OCI-LY3 (cell line): ENCODE data around the gene ARMC9.

Experiments
- EZH2phosphoT487 ChIP-seq: fragments of 200-600 bp; shearing (Covaris generic); IDR thresholded peaks from 2 replicates; pipeline ENCODE4 v1.6.1; 2018; ENCODE audit warnings: antibody characterized with exemption, mixed run types, low read depth
- TF ChIP-seq, protein P1 (sequence below): fragments of 200-600, 300-600 bp; sonication (generic); IDR thresholded peaks from 2 replicates; pipeline ENCODE4 v1.5.1; 2014; ENCODE audit warnings: antibody characterized with exemption, low read length, low read depth

DNA sequence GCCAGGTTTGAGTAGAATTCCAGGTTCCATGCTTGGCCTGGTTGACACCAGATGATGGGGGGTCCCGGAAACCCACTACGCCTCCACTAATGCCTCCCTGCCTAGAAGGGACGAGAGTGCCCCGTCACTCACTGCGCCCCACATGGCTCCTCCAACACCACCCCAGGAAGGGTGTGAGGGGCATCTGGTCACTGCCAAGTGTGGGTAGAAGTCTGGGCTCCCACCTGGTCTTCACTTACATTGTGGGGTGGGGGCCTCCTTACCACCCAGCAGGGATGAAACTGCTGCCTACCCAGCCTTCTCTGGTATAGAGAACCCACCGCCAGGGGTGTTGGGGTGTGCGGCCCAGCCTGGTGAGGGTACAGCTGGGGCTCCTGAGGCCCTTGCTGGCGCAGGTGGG lies 131.9 kb downstream of the ARMC9 start:
- no peak for TF ChIP-seq EZH2phosphoT487
- TF ChIP-seq, protein P1, sequence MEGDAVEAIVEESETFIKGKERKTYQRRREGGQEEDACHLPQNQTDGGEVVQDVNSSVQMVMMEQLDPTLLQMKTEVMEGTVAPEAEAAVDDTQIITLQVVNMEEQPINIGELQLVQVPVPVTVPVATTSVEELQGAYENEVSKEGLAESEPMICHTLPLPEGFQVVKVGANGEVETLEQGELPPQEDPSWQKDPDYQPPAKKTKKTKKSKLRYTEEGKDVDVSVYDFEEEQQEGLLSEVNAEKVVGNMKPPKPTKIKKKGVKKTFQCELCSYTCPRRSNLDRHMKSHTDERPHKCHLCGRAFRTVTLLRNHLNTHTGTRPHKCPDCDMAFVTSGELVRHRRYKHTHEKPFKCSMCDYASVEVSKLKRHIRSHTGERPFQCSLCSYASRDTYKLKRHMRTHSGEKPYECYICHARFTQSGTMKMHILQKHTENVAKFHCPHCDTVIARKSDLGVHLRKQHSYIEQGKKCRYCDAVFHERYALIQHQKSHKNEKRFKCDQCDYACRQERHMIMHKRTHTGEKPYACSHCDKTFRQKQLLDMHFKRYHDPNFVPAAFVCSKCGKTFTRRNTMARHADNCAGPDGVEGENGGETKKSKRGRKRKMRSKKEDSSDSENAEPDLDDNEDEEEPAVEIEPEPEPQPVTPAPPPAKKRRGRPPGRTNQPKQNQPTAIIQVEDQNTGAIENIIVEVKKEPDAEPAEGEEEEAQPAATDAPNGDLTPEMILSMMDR, result no peak
